ENCODE data around the gene SECISBP2.
"Not testable (repeated sequence)": the region's sequence is repeated elsewhere in the genome, so short reads cannot be mapped to it uniquely, and the experiment has no call there.

Gene SECISBP2

GRCh38 chr9:89367726-89368437 is 49.6 kb downstream of the SECISBP2 start:
- no peak for DNase-seq

GRCh38 chr9:89368550-89368949 is 50.2 kb downstream of the SECISBP2 start:
- no peak for DNase-seq

GRCh38 chr9:89368978-89369377 is 50.7 kb downstream of the SECISBP2 start:
- no peak for DNase-seq

DNA sequence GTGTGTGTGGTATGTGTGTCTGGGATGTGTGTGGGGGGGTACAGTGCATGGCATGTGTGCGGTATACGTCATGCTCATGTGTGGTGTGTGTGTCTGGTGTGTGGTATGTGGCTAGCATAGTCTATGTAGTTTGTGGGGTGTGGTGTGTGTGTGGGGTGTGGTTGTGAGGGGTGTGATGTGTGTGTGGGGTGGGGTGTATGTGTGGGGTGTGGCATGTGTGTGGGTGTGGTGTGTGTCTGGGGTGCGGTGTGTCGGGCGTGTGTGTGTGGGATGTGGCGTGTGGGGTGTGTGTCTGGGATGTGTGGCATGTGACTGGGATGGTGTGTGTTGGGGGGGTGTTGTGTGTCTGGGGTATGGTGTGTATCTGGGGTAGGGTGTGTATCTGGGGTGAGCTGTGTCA is 52.3 kb downstream of the SECISBP2 start:
- DNase-seq = no peak

DNA sequence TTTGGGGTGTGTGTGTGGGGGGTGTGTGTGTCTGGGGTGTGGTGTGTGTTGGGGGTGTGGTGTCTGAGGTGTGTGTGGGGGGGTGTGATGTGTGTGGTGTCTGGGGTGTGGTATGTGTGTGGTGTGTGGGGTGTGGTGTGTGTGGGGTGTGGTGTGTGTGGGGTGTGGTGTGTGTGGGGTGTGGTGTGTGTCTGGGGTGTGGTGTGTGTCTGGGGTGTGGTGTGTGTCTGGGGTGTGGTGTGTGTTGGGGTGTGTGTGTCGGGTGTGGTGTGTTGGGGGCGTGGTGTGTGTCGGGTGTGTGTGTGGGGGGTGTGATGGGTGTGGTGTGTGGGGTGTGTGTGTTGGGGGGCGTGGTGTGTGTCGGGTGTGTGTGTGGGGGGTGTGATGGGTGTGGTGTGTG is 53.5 kb downstream of the SECISBP2 start:
- not testable (repeated sequence) for DNase-seq

DNA sequence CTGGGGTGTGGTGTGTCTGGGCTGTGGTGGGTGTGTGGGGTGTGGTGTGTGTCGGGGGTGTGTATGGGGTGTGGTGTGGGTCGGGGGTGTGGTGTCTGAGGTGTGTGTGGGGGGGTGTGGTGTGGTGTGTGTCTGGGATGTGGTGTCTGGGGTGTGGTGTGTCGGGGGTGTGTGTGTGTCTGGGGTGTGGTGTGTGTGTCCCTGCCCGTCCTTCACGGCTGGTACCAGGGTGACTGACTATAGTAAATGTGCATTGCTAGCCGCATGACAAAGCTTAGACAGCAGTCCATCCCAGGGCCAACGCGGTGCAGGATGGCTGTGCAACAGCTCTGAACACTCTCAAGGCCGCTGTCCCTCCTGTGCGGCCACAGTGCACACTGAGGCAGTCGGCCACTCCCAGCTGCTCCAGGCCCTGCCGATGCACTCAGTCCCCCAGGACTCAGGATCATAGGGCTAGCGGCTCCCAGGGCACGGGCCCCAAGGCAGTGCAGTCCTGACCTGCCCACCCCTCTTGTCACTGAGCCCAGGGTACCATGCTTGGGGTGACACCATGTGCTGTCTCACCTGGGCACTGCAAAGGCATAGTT is 54.0 kb downstream of the SECISBP2 start:
- peak; percentile 37 for DNase-seq

GRCh38 chr9:89372979-89373378 is 54.7 kb downstream of the SECISBP2 start:
- no peak for DNase-seq

GRCh38 chr9:89374176-89374575 is 55.9 kb downstream of the SECISBP2 start:
- no peak for DNase-seq

DNA sequence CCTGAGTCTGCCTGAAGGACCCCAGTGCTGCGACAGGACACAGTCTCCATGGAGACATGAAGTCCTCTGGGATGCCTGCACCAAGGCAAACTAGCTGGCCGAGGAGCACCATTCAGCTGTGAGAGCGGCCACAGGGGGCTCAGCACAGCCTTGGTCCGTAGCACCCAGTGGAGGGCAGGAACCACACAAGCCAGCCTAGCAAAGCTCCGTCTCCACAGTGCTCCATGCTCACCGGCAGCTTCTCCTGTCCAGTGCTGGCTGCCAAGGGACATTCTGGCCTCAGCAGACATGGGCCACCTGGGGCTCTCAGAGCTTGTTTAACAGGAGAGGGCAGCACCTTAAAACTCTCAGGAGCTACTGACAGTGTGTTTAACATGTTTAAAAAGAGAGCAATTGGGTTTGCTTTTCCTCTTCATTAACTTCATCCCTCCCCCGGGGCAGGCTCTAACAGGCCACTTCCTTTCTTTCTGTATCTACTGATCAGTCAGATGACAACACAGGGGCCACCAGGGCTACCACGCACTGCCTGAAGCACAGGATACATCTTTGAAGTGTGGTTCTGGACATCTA is 57.0 kb downstream of the SECISBP2 start:
- DNase-seq = peak; percentile 28

GRCh38 chr9:89376286-89376685 is 58.0 kb downstream of the SECISBP2 start:
- DNase-seq = no peak

DNA sequence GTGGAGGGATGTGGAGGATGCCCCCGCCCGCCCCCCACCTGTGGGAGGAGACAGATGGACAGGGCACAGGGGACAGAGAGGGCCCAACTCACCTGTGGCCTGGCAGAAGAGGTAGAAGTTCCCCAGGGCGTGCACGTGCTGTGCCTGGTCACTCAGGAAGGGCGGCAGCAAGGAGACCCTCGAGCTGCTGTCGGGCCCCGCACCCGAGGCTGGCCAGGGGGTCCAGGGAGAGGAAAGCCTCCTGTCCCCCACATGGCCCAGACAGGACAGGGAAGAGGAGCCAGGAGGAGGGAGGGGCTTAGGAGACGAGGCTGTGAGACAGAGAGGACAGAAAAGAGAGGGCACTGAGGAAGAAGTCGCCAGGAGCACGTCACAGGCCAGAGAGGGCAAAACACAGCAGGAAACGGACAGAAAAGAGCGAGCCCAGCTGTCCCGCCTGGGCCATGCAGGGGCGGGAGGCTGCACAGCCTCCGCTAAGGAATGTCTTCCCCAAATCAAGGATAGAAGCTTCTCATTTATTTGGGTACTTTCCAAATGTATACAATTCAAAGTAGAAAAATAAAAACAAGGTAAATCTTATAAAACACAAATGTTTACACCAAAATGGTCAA is 58.5 kb downstream of the SECISBP2 start:
- DNase-seq = no peak

- DNase-seq = no peak
These were observed 59.1 kb downstream of the SECISBP2 start for GRCh38 chr9:89377411-89377810.

- DNase-seq = no peak
These were observed 60.2 kb downstream of the SECISBP2 start for GRCh38 chr9:89378541-89378940.

DNA sequence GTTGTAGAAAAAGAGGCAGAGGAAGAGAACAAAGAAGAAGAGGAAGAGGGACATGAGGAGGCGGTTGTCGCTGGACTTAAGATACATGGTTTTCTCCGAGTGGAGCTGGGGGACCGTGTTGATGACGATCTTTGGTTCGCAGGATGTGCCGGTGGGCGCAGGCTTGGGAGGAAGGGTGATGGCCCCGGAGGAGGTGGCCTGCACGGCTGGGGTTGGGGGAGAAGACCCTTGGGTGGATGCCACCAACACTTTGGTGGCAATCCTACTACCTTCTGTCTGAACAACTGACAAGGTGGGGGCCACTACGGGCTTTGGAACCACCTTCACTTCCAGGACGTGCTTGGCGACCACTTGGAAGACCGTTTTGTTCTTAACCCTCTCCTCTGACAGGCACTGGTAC is 60.7 kb downstream of the SECISBP2 start:
- DNase-seq = no peak

DNA sequence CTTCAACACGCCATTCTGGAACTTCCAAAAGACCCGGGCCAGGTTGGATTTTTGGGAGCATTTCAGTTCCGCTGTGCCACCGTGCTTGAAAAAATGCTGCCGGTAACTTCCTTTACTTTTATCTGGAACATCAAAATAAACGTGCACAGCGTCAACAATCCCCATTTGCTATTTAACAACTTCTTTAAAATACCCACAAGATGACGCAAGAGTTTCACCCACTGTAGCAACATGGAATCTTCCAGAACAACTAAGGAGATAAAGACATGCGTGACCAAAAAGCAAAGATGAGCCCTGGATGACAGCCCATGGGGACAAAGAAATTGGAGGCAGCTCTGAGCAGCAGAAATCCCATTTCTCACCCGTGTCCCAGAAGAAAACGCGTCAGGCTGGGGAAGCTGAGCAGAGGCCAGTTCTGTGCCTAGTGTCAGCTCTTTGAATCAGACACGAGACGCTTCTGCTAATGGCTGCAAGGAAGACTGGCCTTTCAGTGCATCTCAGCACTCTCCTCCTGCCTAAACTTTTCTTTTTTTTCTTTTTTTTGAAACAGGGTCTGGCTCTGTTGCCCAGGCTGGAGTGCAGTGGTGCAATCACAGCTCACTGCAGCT is 61.3 kb downstream of the SECISBP2 start:
- DNase-seq = no peak

DNA sequence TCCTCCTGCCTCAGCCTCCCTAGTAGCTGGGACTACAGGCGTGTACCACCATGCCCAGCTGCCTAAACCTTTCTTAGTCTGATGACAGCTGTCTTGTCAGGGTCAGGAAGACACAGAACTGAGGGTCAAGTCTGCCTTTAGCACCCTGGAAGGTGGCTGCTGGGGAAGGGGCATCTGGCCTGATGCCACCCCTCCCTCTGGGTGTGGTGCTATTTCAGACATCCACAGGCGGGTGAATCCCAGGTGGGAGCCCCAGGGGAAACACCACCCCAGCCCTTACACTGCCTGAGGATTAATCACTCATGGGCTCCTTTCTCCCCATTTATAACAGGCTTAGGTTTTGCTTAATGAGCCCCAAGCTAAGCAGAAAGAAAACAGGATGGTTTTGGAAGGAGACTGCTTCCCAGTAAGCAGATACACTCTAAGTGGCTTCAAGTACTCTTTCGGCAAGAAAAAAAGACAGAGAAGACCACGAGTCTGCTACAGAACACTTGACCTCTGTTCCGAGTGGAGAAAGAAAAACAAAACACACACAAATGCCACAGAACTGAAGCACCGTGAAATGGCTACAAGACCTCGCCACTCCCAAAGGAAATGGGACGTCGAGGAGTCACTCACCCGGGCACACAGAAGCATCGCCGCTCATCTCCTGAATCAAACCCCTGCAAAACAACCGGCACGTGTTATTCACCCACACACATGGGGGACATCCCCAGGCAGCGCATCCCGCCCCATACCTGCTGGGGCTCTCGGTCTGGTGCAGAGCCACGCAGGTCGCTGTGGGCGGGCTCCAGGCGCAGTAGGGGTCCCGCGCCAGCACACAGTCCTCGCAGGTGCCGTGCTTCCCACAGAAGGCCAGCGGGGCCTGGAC is 62.4 kb downstream of the SECISBP2 start:
- no peak for DNase-seq

DNA sequence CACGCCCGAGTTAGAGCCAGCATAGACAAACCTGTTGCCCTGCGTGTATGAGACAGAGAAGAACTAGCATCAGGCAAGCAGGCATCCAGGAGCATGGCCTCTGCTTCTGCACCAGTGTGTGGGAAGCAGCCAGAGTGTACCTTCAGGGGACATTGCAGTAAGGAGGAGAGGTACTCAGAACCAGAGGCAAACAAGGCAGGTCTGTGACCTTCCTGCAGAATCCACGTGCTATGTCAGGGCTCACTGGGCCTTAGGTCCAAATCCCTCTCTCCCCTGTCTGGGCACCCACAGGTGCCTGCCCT is 63.0 kb downstream of the SECISBP2 start:
- no peak for DNase-seq

DNA sequence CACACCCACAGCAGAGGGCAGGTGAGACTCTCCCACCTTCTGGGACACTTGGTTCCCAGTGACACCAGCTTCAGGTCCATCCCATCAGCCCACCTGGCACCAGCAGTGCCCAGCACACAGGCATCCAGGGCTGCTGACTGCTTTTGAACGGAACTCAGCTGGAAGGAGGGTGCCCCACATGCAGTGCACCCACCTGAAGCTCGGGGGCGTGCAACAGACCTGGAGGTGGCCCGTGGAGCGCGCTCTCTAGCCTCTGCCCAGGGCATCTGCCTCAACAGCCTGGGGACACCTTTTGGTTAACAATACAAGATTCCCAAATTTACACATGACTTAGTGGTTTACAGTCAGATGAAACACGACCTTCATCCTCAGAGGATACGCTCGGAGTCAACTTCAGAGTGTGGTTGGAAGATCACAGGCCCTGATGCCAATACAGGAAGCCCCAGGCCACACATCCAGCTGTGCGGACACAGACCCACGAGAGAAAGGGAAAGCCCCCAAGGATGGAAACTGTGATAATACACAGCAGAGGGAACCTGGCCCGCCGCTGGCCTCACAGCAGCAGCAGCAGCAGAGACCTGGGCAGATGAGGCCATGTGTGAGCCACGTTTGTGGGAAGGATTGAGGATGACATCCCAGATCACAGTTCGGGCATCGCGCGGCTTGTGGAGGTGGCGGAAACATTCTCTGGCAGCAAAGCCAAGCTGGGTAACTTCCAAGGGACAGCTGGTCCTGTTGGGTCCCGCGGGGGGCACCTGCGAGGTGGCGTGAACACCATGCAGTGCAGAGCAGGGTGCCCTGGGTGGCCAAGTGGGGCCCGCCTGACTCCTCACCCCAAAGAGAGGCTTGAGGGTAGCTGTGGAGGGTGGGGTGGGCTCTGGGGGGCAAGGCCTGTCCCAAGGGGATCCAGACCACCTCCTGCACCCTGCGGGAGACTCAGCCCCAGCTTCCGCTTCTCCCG is 64.0 kb downstream of the SECISBP2 start:
- DNase-seq = no peak

GRCh38 chr9:89383030-89383720 is 64.9 kb downstream of the SECISBP2 start:
- no peak for DNase-seq

GRCh38 chr9:89383721-89384300 is 65.5 kb downstream of the SECISBP2 start:
- no peak for DNase-seq

- DNase-seq = no peak
These were observed 66.5 kb downstream of the SECISBP2 start for GRCh38 chr9:89384783-89385182.
